K562 (cell line): ENCODE measurements around the gene SHF. TPM values are rescaled to one million over a fixed set of nuclear protein-coding genes. Genes with fewer than 3 reads are reported as not detected.

Experiments used
- ATAC-seq: fragments of 200-7000 bp; cut with Tn5 transposase; 3 replicates; pipeline ENCODE4 v1.9.1; 2020; ENCODE audit warnings: moderate library complexity
- BruUV-seq: library from RNA; stranded (reverse); fragments of 400-500 nt; replicated peaks from 2 replicates; lab custom pipeline; 2021; lab: Mats Ljungman, UMichigan
- CTCF ChIA-PET: fragments of 300-600 bp; formaldehyde crosslinking; extraction: SDS; loops from one replicate; lab custom pipeline; 2021; ENCODE audit warnings: low intra/inter-chr PET ratio; lab: Yijun Ruan, JAX
- POLR2A ChIA-PET: fragments of 300-600, 350-650 bp; sonication (Branson Sonifier 250); formaldehyde crosslinking; extraction: SDS; loops from one replicate; lab custom pipeline; 2021; ENCODE audit warnings: antibody characterized with exemption, inconsistent platforms; lab: Yijun Ruan, JAX
- DNase-seq, 4 experiments: peaks; one replicate each; pipeline versions ENCODE4 v3.0.0 to v3.0.0-alpha.2; 2011 to 2018; ENCODE audit warnings: low spot score in 3 of 4, mixed read lengths in 3 of 4; ENCODE audit errors: extremely low read depth in 1 of 4
- FAIRE-seq: peaks from 2 replicates; lab custom pipeline; 2011; peaks lifted over from hg19 to GRCh38; lab: Jason Lieb, UNC
- H2AFZ ChIP-seq: 2 replicates; pipeline ENCODE4 v1.6.0; 2011; ENCODE audit warnings: low read depth, low read length, control low read depth, inconsistent platforms
- H3K27ac ChIP-seq: fragments of 200-600 bp; 3 replicates; pipeline ENCODE4 v1.8.0; 2011; ENCODE audit warnings: low read depth, mild to moderate bottlenecking, control low read depth, inconsistent platforms, low read length, moderate library complexity, mixed read lengths; ENCODE audit errors: extremely low read depth
- H3K27me3 ChIP-seq, 2 experiments: fragments of 300-600 bp in 1 of 2; 2 replicates in 1 of 2; 3 replicates in 1 of 2; pipeline versions ENCODE4 v1.6.0 to v1.8.0; 2011; ENCODE audit warnings: inconsistent platforms in 2 of 2, low read length in 2 of 2, mild to moderate bottlenecking in 1 of 2, mixed read lengths in 1 of 2, moderate library complexity in 1 of 2; ENCODE audit not compliant: control insufficient read depth in 2 of 2, insufficient read depth in 2 of 2
- H3K36me3 ChIP-seq: fragments of 300-600 bp; 3 replicates; pipeline ENCODE4 v1.8.0; 2011; ENCODE audit warnings: mild to moderate bottlenecking, low read length, inconsistent platforms; ENCODE audit not compliant: control insufficient read depth, insufficient read depth
- H3K4me1 ChIP-seq, 2 experiments: fragments of 200-600 bp in 1 of 2; replicated peaks in 1 of 2; 2 replicates in 1 of 2; 3 replicates in 1 of 2; pipeline versions ENCODE4 v1.5.1 to v1.8.0; 2011; ENCODE audit warnings: inconsistent platforms in 2 of 2, low read length in 2 of 2, mild to moderate bottlenecking in 1 of 2, mixed read lengths in 1 of 2, moderate library complexity in 1 of 2; ENCODE audit not compliant: control insufficient read depth in 2 of 2, insufficient read depth in 2 of 2
- H3K4me2 ChIP-seq: 2 replicates; pipeline ENCODE4 v1.6.1; 2011; ENCODE audit warnings: low read length, control low read depth, inconsistent platforms, mixed read lengths; ENCODE audit not compliant: insufficient read depth
- H3K4me3 ChIP-seq: fragments of 200-600 bp; sonication (generic), shearing (Covaris generic); 2 replicates; pipeline ENCODE4 v1.5.1; 2016; ENCODE audit warnings: control low read depth, inconsistent platforms
- H3K79me2 ChIP-seq: fragments of 200-600 bp; 3 replicates; pipeline ENCODE4 v1.8.0; 2011; ENCODE audit warnings: low read length, inconsistent platforms; ENCODE audit not compliant: control insufficient read depth, insufficient read depth
- H3K9ac ChIP-seq, 2 experiments: 2 replicates each; pipeline versions ENCODE4 v1.6.0 to v1.6.1; 2011; ENCODE audit warnings: low read depth in 2 of 2, low read length in 2 of 2, control low read depth in 1 of 2, inconsistent platforms in 1 of 2, mild to moderate bottlenecking in 1 of 2, mixed read lengths in 1 of 2; ENCODE audit not compliant: insufficient read depth in 1 of 2
- H3K9me1 ChIP-seq: one replicate; pipeline ENCODE4 v1.6.0; 2011; ENCODE audit warnings: inconsistent platforms, mild to moderate bottlenecking, low read length, moderate library complexity; ENCODE audit not compliant: control insufficient read depth, insufficient read depth
- H3K9me3 ChIP-seq: replicated peaks from 2 replicates; pipeline ENCODE4 v1.5.1; 2011; ENCODE audit warnings: low read depth, low read length, inconsistent platforms; ENCODE audit not compliant: control insufficient read depth, insufficient read depth
- H4K20me1 ChIP-seq: replicated peaks from 2 replicates; pipeline ENCODE4 v1.6.1; 2011; ENCODE audit warnings: low read length, inconsistent platforms, mixed read lengths; ENCODE audit not compliant: control insufficient read depth, insufficient read depth
- EWSR1 ChIP-seq: fragments of 450-650 bp; IDR thresholded peaks from 2 replicates; pipeline ENCODE4 v1.6.1; 2018; ENCODE audit warnings: borderline replicate concordance, mild to moderate bottlenecking, low read depth, moderate library complexity; ENCODE audit not compliant: partially characterized antibody
- HES1 ChIP-seq: fragments of 450-650 bp; IDR thresholded peaks from 2 replicates; pipeline ENCODE4 v1.6.1; 2016; ENCODE audit warnings: low read depth, mild to moderate bottlenecking, moderate library complexity
- IRF9 ChIP-seq: fragments of 450-650 bp; IDR thresholded peaks from 2 replicates; pipeline ENCODE4 v1.6.1; 2016; ENCODE audit warnings: missing biosample characterization, missing genetic modification characterization
- KDM1A ChIP-seq, 2 experiments: fragments of 450-650 bp; IDR thresholded peaks; 2 replicates each; pipeline ENCODE4 v1.6.1; 2016; ENCODE audit warnings: mild to moderate bottlenecking in 2 of 2
- NR2F6 ChIP-seq: fragments of 450-650 bp; formaldehyde crosslinking; IDR thresholded peaks from 2 replicates; pipeline ENCODE4 v1.4.0; 2020; ENCODE audit warnings: mild to moderate bottlenecking
- POLR2A ChIP-seq: fragments of 450-650 bp; conservative IDR thresholded peaks from 2 replicates; pipeline ENCODE4 v1.6.1; 2016
- SAFB ChIP-seq: fragments of 200-400 bp; formaldehyde crosslinking; IDR thresholded peaks from 2 replicates; pipeline ENCODE4 v1.6.1; 2017; ENCODE audit warnings: low read depth, low read length, borderline replicate concordance
- UBTF ChIP-seq, 2 experiments: IDR thresholded peaks; 2 replicates each; pipeline ENCODE4 v1.6.1; 2012; ENCODE audit warnings: improper control_type of control experiment in 2 of 2, low read depth in 2 of 2, low read length in 2 of 2, borderline replicate concordance in 1 of 2
- ZHX1 ChIP-seq: fragments of 150-350 bp; conservative IDR thresholded peaks from 2 replicates; pipeline ENCODE4 v1.6.1; 2014; ENCODE audit warnings: low read length
- ZNF395 ChIP-seq: fragments of 200-800 bp; sonication (Bioruptor generic); IDR thresholded peaks from 2 replicates; pipeline ENCODE4 v1.6.1; 2017; ENCODE audit warnings: missing genetic modification characterization, missing compliant biosample characterization
- ZNF717 ChIP-seq: fragments of 250-450 bp; sonication (Bioruptor Pico); IDR thresholded peaks from 2 replicates; pipeline ENCODE4 v1.5.0; 2021
- WGBS: fragments of 100-300 bp; shearing (Covaris generic); methylation state at CpG from one replicate; pipeline ENCODE4 v1.1.6; 2016; ENCODE audit warnings: low coverage, mixed read lengths; ENCODE audit not compliant: insufficient coverage; ENCODE audit errors: missing lambda C conversion rate; 5-methylcytosine and 5-hydroxymethylcytosine counted together
- in situ Hi-C: fragments of 300-500 bp; cut with MboI; formaldehyde crosslinking; loops from 4 replicates; pipeline ENCODE4 v1.15.0; 2018; ENCODE audit warnings: inconsistent platforms, mixed read lengths
- intact Hi-C: fragments of 100-400 bp; cut with micrococcal nuclease; formaldehyde crosslinking; loops from 2 replicates; pipeline ENCODE4 v1.14.2; 2022
- polyA plus RNA-seq, 8 experiments: library from polyadenylated mRNA; depleted of rRNA in 4 of 8; stranded (reverse) in 5 of 8; unstranded in 3 of 8; fragments of >200 nt; fragmentation: Nextera tagmentation in 2 of 8; fragmentation: Illumina TruSeq in 1 of 8; extraction: Ambion mirVana in 2 of 8; extraction: Trizol in 1 of 8; gene quantifications; 2 replicates each; pipeline versions ENCODE4 v1.2.1 to v1.2.3, GENCODE V29; 2011 to 2014; ENCODE audit warnings: inconsistent platforms in 1 of 8, missing spikeins in 1 of 8
- total RNA-seq, 7 experiments: library from RNA; depleted of rRNA in 6 of 7; stranded (reverse); fragments of >200 nt in 6 of 7; fragmentation: Illumina TruSeq in 2 of 7; extraction: Trizol in 2 of 7; gene quantifications; 2 replicates each; pipeline versions ENCODE4 v1.2.1 to v1.2.3, GENCODE V29; 2011 to 2021; ENCODE audit warnings: low replicate concordance in 1 of 7

Gene SHF
- total and polyA plus RNA-seq, 9 of the 15 experiments (the other 6 are each of a cell fraction or from before 2014, with no cell fraction given) = 0.51 to 2.2 (median 0.85) TPM; not detected in 2

GRCh38 chr15:45201869-45202268, 14.1 kb upstream of the SHF start:
- Histone ChIP-seq H3K9me1 (no peaks in the 10 kb centered on the region), H3K9ac (peak overlapping the region in 1 of 2 experiments; percentile 70; a peak in 1 of 4 replicates), H3K27ac (no peak overlapping the region), H3K9me3 (no peaks in the 10 kb centered on the region), H4K20me1 (no peaks in the 10 kb centered on the region), H3K79me2 (no peaks in the 10 kb centered on the region), H3K36me3 (no peaks in the 10 kb centered on the region), H3K4me3 (no peak overlapping the region), H3K4me1 (peaks cover 0 to 2% of the 10 kb centered on the region in 2 experiments; a peak in 2 of 5 replicates), H3K4me2 (peak overlapping the region; percentile 32; the same call in 1 of the 2 replicates), H3K27me3 (no peaks in the 10 kb centered on the region), H2AFZ (peak overlapping the region; percentile 37; the same call in 1 of the 2 replicates)
- ATAC-seq (no peak), FAIRE-seq (no peak), DNase-seq (no peak)
- ChIA-PET POLR2A (interaction anchor here (0.6 to 1.2 kb wide), 5 partner anchors 33 to 240 kb away, joined by 3 to 4 read pairs (median 3); no protein-coding TSS in a partner anchor), CTCF (interaction anchor here (2.2 kb wide), 1 partner anchor 256 kb away, joined by 8 read pairs; no protein-coding TSS in a partner anchor)
- in situ Hi-C loops (no loop called here), intact Hi-C loops (loop anchor here (2.0 to 5.0 kb wide), 2 partner anchors 67 to 410 kb away; no protein-coding TSS in a partner anchor)
- no TSS peak for BruUV-seq
- 55% methylated on average over 7 of the region's 7 CpGs for WGBS
- TF ChIP-seq KDM1A (IDR thresholded peaks at IDR 0.05) = no peak
- no peak for TF ChIP-seq POLR2A
- no peak for TF ChIP-seq SAFB
- TF ChIP-seq NR2F6 = no peak
- TF ChIP-seq HES1 = no peak
- TF ChIP-seq EWSR1 = no peak
- TF ChIP-seq IRF9 (tag) = no peak
- no peak for TF ChIP-seq ZHX1
- no peak for TF ChIP-seq UBTF (IDR thresholded peaks at IDR 0.05; ENCODE audit: borderline replicate concordance in 1 of 2, low read depth in 2 of 2, low read length in 2 of 2)
- TF ChIP-seq ZNF717 = no peak
- TF ChIP-seq ZNF395 (CRISPR knock-in tag) = no peak
